ENCODE results near the gene MAGI2.

DNA sequence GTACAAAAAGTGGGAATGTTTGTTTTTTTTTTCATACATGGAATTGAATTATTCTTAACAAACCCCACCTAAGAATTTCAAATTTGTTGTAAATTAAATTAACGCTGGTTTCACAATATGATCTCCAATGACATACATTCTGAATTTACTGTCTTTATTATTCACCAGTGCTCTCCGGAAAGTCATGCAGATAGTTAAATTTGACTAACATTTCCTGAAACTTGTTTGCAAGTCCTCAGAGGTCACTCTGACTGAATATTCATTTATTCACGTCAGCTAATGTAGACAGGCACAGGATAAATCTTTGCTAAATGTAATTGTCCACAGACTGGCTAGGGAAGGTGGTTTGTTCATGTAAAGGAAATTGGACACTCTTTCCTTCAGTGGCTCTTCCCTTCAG lies 924.5 kb downstream of the MAGI2 start:
- TF ChIP-seq POLR2A (IDR thresholded peaks at IDR 0.05; ENCODE audit: low read length) (no peak), GATA1 (IDR thresholded peaks at IDR 0.05; ENCODE audit: low read depth, low read length) (no peak)
